Cardiac fibroblast (primary cell): ENCODE measurements around the gene KIRREL3.

ENCODE experiments used
- DNase-seq, 2 donors: peaks; one replicate each; pipeline versions ENCODE4 v3.0.0 to v3.0.0-alpha.2; 2010; ENCODE audit warnings: low read depth in 2 of 2
- H3K4me3 ChIP-seq, 2 donors: replicated peaks in 1 of 2; 1 replicate in 1 of 2; 2 replicates in 1 of 2; pipeline ENCODE4 v1.5.1; 2011; ENCODE audit warnings: low read depth in 2 of 2, low read length in 2 of 2, mild to moderate bottlenecking in 2 of 2, moderate library complexity in 1 of 2
- CTCF ChIP-seq: IDR thresholded peaks from one replicate; pipeline ENCODE4 v1.5.1; 2011; ENCODE audit warnings: low read depth, mild to moderate bottlenecking, low read length, inconsistent platforms

KIRREL3 gene

GRCh38 chr11:126538071-126538470 is 462.5 kb downstream of the KIRREL3 start:
- DNase-seq = no peak
- no peak for TF ChIP-seq CTCF
- H3K4me3 ChIP-seq = no peak overlapping the region

- no peak for TF ChIP-seq CTCF
- H3K4me3 ChIP-seq = no peak overlapping the region
- DNase-seq = no peak
These were observed 463.1 kb downstream of the KIRREL3 start for GRCh38 chr11:126537492-126537891.

- no peak overlapping the region for H3K4me3 ChIP-seq
- no peak for TF ChIP-seq CTCF
- no peak for DNase-seq
These were observed 466.3 kb downstream of the KIRREL3 start for GRCh38 chr11:126534141-126534805.

- TF ChIP-seq CTCF = no peak
- no peak overlapping the region for H3K4me3 ChIP-seq
- no peak for DNase-seq
These were observed 467.0 kb downstream of the KIRREL3 start for GRCh38 chr11:126533560-126533959.

GRCh38 chr11:126530416-126530815 is 470.2 kb downstream of the KIRREL3 start:
- no peak overlapping the region for H3K4me3 ChIP-seq
- TF ChIP-seq CTCF = no peak
- DNase-seq = no peak

- no peak for TF ChIP-seq CTCF
- DNase-seq = no peak
- H3K4me3 ChIP-seq = no peak overlapping the region
These were observed 471.5 kb downstream of the KIRREL3 start for GRCh38 chr11:126529037-126529436.

- H3K4me3 ChIP-seq = no peak overlapping the region
- no peak for TF ChIP-seq CTCF
- no peak for DNase-seq
These were observed 472.5 kb downstream of the KIRREL3 start for GRCh38 chr11:126528075-126528474.
